Activated T-cell treated with anti-CD3 and anti-CD28 coated beads, Interleukin-2, amount 50 U/mL, for 24 hours (primary cell): ENCODE data around the gene IL7R.
"Not testable (repeated sequence)": the region's sequence is repeated elsewhere in the genome, so short reads cannot be mapped to it uniquely, and the experiment has no call there.

Experiments used
- DNase-seq: peaks from one replicate; pipeline ENCODE4 v3.0.0-alpha.2; 2020
- H3K27ac Mint-ChIP-seq: 2 replicates; pipeline ENCODE4 v1.8.0; 2020; ENCODE audit warnings: mild to moderate bottlenecking, mixed read lengths
- H3K27me3 Mint-ChIP-seq: 2 replicates; pipeline ENCODE4 v1.8.0; 2020; ENCODE audit warnings: mixed read lengths
- H3K36me3 Mint-ChIP-seq: 2 replicates; pipeline ENCODE4 v1.8.0; 2020; ENCODE audit warnings: low read depth, mixed read lengths
- H3K4me1 Mint-ChIP-seq: 2 replicates; pipeline ENCODE4 v1.8.0; 2020; ENCODE audit warnings: low read depth, mixed read lengths
- H3K4me3 Mint-ChIP-seq: 2 replicates; pipeline ENCODE4 v1.8.0; 2020; ENCODE audit warnings: mild to moderate bottlenecking, moderate library complexity, mixed read lengths
- H3K9me3 Mint-ChIP-seq: 2 replicates; pipeline ENCODE4 v1.8.0; 2020; ENCODE audit warnings: mixed read lengths

The IL7R gene

DNA sequence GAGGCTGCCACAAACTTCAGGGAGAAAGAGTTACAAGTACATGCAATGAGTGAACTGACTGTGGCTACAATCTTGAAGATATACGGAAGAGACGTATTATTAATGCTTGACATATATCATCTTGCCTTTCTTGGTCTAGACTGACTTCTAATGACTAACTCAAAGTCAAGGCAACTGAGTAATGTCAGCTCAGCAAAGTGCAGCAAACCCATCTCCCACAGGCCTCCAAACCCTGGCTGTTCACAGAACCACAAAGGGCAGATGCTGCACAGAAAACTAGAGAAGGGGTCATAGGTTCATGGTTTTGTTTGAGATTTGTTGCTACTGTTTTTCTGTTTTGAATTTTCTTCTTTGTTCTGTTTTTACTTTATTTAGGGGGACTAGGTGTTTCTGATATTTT is 21.0 kb downstream of the IL7R start:
- Mint-ChIP-seq H3K4me1 (peaks cover 93% of the 10 kb centered on the region), H3K36me3 (peaks cover 91% of the 10 kb centered on the region), H3K27ac (peak overlapping the region; percentile 89), H3K4me3 (no peak overlapping the region), H3K9me3 (peaks cover 21% of the 10 kb centered on the region), H3K27me3 (no peaks in the 10 kb centered on the region)
- no peak for DNase-seq

- Mint-ChIP-seq H3K9me3 (peaks cover 21% of the 10 kb centered on the region), H3K4me3 (no peak overlapping the region), H3K27me3 (no peaks in the 10 kb centered on the region), H3K27ac (peak overlapping the region; percentile 89), H3K4me1 (peaks cover 95% of the 10 kb centered on the region), H3K36me3 (peaks cover 89% of the 10 kb centered on the region)
- no peak for DNase-seq
Measured at GRCh38 chr5:35878079-35878478, 21.4 kb downstream of the IL7R start.

DNA sequence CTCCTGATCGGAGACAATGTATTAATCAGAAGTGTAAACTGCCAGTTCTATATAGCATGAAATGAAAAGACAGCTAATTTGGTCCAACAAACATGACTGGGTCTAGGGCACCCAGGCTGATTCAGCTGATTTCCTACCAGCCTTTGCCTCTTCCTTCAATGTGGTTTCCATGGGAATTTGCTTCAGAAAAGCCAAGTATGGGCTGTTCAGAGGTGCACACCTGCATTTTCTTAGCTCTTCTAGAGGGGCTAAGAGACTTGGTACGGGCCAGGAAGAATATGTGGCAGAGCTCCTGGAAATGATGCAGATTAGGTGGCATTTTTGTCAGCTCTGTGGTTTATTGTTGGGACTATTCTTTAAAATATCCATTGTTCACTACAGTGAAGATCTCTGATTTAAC is 22.4 kb downstream of the IL7R start:
- Mint-ChIP-seq H3K36me3 (peaks cover 85% of the 10 kb centered on the region), H3K4me3 (no peak overlapping the region), H3K9me3 (peaks cover 21% of the 10 kb centered on the region), H3K27me3 (no peaks in the 10 kb centered on the region), H3K4me1 (peaks cover 95% of the 10 kb centered on the region), H3K27ac (peak overlapping the region; percentile 79)
- no peak for DNase-seq

DNA sequence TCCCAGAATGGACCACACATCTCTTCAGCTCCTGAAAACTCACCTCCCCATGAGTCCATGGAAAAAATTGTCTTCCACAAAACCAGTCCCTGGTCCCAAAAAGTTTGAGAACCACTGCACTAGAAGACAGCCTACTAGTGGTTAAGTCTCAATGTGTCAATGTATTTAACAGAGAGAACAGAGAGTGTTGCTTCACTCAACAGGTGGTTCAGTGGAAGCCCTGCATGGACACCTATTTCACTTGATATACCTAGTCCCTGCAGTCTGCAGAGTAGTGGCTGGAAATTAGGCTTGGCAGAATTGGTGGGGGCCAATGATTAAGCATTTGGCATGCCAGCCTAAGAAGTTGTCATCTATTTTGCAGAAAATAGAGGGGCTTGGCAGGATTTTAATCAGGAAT is 23.0 kb downstream of the IL7R start:
- H3K27ac Mint-ChIP-seq = peak overlapping the region; percentile 58
- no peak for DNase-seq
- H3K36me3 Mint-ChIP-seq = peaks cover 80% of the 10 kb centered on the region
- H3K4me1 Mint-ChIP-seq = peaks cover 94% of the 10 kb centered on the region
- H3K9me3 Mint-ChIP-seq = peaks cover 18% of the 10 kb centered on the region
- no peaks in the 10 kb centered on the region for H3K27me3 Mint-ChIP-seq
- no peak overlapping the region for H3K4me3 Mint-ChIP-seq

DNA sequence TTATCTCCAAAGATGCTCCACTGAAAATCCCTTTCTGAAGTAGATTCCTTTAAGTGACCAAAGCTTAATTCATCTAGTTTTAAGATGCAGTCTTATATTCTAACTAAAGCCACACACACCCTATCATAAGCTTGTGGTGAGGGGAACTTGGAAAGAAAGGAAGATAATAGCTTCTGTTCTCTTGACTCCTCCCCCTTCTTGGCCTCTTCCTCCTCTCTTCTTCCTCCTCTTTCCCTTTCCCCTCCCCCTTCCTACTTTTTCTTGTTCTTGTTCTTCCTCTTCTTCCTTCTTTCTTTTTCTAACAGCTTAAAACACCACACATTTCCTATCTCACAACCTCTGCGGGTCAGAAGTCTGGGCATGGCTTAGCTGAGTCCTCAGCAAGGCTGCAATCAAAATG is 23.5 kb downstream of the IL7R start:
- H3K36me3 Mint-ChIP-seq = peaks cover 75% of the 10 kb centered on the region
- peaks cover 18% of the 10 kb centered on the region for H3K9me3 Mint-ChIP-seq
- peaks cover 93% of the 10 kb centered on the region for H3K4me1 Mint-ChIP-seq
- DNase-seq = no peak
- peak overlapping the region; percentile 81 for H3K27ac Mint-ChIP-seq
- H3K27me3 Mint-ChIP-seq = no peaks in the 10 kb centered on the region
- H3K4me3 Mint-ChIP-seq = no peak overlapping the region

GRCh38 chr5:35881758-35882157 is 25.1 kb downstream of the IL7R start:
- Mint-ChIP-seq H3K27me3 (no peaks in the 10 kb centered on the region), H3K4me1 (peaks cover 78% of the 10 kb centered on the region), H3K4me3 (no peak overlapping the region), H3K9me3 (peaks cover 13% of the 10 kb centered on the region), H3K27ac (peak overlapping the region; percentile 27), H3K36me3 (peaks cover 58% of the 10 kb centered on the region)
- no peak for DNase-seq

DNA sequence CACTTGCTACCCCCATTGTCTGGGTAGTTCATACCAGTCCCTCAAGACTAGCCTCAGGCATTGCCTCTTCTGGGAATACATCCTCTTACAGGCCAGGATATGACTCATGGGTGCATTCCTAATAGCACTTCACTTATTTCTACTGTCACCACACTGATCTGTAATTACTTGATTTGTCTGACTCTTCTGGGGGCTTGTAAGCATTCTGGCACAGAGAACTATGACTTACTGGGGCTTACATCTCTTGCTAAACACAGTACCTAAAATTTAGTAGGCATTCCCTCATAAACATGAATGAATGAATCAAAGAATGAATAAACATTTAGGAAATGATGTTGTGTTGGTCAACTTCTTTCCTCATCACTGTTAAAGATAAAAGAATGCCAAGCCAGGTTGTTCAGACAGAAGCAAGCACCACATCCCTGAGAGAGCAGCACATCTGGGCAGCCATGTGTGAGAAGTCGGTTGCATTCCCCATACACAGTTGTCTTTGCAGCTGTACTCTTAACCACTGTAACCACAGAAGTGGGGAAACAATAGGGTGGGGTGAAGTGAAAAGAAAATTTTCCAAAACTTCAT is 27.6 kb downstream of the IL7R start:
- H3K9me3 Mint-ChIP-seq = peaks cover 8% of the 10 kb centered on the region
- peaks cover 53% of the 10 kb centered on the region for H3K4me1 Mint-ChIP-seq
- H3K4me3 Mint-ChIP-seq = peak overlapping the region; percentile 38
- H3K36me3 Mint-ChIP-seq = peaks cover 33% of the 10 kb centered on the region
- H3K27me3 Mint-ChIP-seq = no peaks in the 10 kb centered on the region
- peak overlapping the region; percentile 93 for H3K27ac Mint-ChIP-seq
- DNase-seq = no peak

GRCh38 chr5:35884773-35885172 is 28.1 kb downstream of the IL7R start:
- H3K4me1 Mint-ChIP-seq = peaks cover 48% of the 10 kb centered on the region
- peaks cover 28% of the 10 kb centered on the region for H3K36me3 Mint-ChIP-seq
- no peak for DNase-seq
- peaks cover 8% of the 10 kb centered on the region for H3K9me3 Mint-ChIP-seq
- peak overlapping the region; percentile 39 for H3K27ac Mint-ChIP-seq
- no peaks in the 10 kb centered on the region for H3K27me3 Mint-ChIP-seq
- H3K4me3 Mint-ChIP-seq = no peak overlapping the region

DNA sequence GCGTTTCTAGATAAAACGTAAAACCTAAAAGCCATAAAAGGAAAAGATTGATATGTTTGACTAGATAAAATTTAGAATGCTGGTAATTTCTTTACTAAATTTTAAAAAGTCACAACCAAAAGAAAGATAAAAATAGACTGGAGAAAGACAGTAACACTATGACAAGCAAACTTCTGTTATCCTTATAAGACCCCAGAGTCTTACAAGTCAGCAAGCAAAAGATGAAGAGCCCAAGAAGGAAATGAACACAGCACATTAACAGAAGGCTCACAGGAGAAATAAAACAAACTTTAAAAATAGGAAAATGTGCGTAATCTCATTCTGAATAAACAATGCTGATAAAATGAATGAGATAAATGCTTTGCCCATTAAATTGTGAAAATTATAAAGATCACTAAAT is 29.7 kb downstream of the IL7R start:
- no peaks in the 10 kb centered on the region for H3K27me3 Mint-ChIP-seq
- no peak overlapping the region for H3K27ac Mint-ChIP-seq
- no peak overlapping the region for H3K4me3 Mint-ChIP-seq
- no peak for DNase-seq
- H3K4me1 Mint-ChIP-seq = peaks cover 35% of the 10 kb centered on the region
- H3K9me3 Mint-ChIP-seq = peaks cover 6% of the 10 kb centered on the region
- peaks cover 12% of the 10 kb centered on the region for H3K36me3 Mint-ChIP-seq

DNA sequence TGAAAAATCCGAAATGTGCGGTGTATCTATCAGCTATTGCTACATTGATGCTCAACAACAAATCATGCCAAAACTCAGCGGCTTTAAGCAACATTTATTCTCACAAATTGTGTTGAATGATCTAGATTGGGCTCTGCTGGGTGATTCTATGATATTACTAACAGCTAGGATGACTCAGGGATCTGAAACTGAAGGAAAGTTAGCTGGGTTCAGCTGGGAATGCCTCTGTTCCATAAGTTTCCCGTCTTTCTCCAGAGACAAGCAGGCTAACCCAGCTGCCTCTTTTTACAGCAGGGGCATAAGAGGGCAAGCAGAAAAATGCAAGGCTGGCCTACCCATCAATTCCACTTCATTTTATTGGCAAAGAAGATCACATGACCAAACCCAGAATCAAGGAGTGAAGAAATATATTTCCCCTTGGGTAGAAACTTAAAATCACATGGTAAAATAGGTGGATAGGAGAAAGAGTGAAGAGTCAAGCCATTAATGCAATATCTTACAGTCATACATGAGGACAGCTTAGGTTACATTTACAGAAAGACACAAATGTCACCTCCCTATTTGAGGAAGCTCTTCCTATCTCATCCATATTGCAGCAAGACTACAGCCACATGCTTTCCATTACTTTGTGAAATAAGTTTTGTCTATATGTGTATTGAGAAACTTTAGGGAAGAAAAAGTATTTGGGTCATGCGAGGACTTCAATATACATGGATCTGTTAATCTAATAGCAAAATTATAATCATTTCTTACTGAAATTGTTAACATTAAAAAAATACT is 30.8 kb downstream of the IL7R start:
- peaks cover 6% of the 10 kb centered on the region for H3K9me3 Mint-ChIP-seq
- no peak overlapping the region for H3K27ac Mint-ChIP-seq
- no peak overlapping the region for H3K4me3 Mint-ChIP-seq
- DNase-seq = no peak
- H3K36me3 Mint-ChIP-seq = peaks cover 8% of the 10 kb centered on the region
- H3K4me1 Mint-ChIP-seq = peaks cover 24% of the 10 kb centered on the region
- H3K27me3 Mint-ChIP-seq = no peaks in the 10 kb centered on the region

DNA sequence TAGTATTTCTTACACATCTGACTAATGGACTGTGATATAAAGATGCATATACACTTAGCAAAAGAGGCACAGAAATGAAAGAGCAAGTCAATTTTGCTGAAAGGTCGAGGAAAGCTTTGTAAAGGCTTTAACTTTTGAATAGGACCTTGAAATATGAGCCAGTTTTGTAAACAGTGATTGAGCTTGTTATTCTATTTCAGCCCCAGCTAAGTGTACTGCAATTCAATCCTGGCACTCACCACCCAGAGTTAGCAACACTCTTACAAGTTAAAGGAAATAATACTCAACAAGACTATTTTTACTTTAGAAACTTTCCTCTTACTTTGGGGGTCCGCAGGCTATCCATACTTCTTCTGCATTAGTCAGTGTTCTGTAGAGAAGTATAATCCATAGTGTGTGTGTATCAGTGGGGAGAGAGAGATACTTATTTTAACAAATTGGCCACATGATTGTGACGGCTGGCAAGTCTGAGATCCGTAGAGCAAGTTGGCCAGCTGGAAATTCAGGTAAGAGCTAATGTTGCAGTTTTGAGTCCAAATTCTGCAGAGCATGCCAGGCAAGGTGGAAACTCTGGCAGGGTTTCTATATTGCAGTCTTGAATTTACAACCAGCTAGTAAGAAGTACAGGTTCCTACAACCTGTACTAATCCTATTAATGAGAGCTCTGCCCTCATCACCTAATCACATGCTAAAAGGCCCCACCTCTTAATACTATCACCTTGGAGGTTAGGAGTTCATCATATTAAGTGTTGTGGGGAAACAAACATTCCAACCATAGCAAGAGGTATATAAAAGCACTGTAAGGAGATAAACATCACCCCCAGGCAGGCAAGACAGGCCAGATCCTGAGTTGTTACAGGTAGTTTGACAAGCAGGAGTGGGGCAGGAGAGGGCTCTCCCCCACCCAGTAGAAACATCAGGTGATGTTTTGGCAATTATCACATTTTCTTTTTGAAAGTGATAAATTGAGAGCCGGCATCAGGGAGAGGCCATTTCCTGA is 33.6 kb downstream of the IL7R start:
- Mint-ChIP-seq H3K9me3 (no peaks in the 10 kb centered on the region), H3K36me3 (no peaks in the 10 kb centered on the region), H3K27me3 (no peaks in the 10 kb centered on the region), H3K27ac (no peak overlapping the region), H3K4me3 (no peak overlapping the region), H3K4me1 (peaks cover 3% of the 10 kb centered on the region)
- DNase-seq = no peak

GRCh38 chr5:35892799-35893198 is 36.1 kb downstream of the IL7R start:
- H3K4me3 Mint-ChIP-seq, H3K9me3 Mint-ChIP-seq, DNase-seq, H3K4me1 Mint-ChIP-seq, H3K27ac Mint-ChIP-seq, H3K36me3 Mint-ChIP-seq, H3K27me3 Mint-ChIP-seq: not testable (repeated sequence)

DNA sequence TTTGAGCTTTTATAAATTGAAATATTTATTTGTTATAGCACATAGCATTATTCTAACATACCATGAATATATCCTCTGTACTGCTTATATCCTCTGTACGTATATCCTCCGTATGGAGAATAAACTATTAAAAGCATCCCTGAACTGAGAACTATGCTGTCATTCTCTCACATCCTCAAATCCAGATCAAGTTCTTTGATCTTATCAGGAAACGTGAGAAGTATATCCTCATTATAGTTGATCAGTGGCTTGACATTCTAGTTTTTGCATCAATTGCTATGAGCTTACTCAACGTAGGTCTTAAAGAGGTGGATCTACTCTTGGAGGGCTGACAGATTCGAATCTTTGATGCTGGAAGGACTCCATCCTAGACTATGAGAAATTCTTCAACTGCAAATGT is 37.4 kb downstream of the IL7R start:
- H3K9me3 Mint-ChIP-seq = no peaks in the 10 kb centered on the region
- H3K36me3 Mint-ChIP-seq = no peaks in the 10 kb centered on the region
- H3K27me3 Mint-ChIP-seq = no peaks in the 10 kb centered on the region
- H3K4me1 Mint-ChIP-seq = peaks cover 11% of the 10 kb centered on the region
- no peak overlapping the region for H3K4me3 Mint-ChIP-seq
- DNase-seq = no peak
- no peak overlapping the region for H3K27ac Mint-ChIP-seq

GRCh38 chr5:35898952-35899660 is 42.4 kb downstream of the IL7R start:
- peaks cover 59% of the 10 kb centered on the region for H3K4me1 Mint-ChIP-seq
- H3K4me3 Mint-ChIP-seq = no peak overlapping the region
- no peaks in the 10 kb centered on the region for H3K27me3 Mint-ChIP-seq
- peaks cover 2% of the 10 kb centered on the region for H3K9me3 Mint-ChIP-seq
- peak overlapping the region; percentile 76 for H3K27ac Mint-ChIP-seq
- peaks cover 2% of the 10 kb centered on the region for H3K36me3 Mint-ChIP-seq
- DNase-seq = no peak
